Thoracic aorta (tissue), 2 donors: Measurements from ENCODE around the gene LRPAP1. TPM values are rescaled to one million over a fixed set of nuclear protein-coding genes. Genes with fewer than 3 reads are reported as not detected.

Source experiments
- ATAC-seq: fragments of 150-250 bp; one replicate; pipeline ENCODE4 v1.8.0; 2017; ENCODE audit warnings: low read depth; ENCODE audit not compliant: insufficient number of reproducible peaks, low FRiP score
- DNase-seq: peaks from one replicate; pipeline ENCODE4 v3.0.0-alpha.2; 2020; ENCODE audit warnings: low spot score
- H3K27ac ChIP-seq, 2 donors: fragments of 200-600 bp; sonication (generic); 1 replicate in 1 of 2; 2 replicates in 1 of 2; pipeline ENCODE4 v1.5.1; 2016; ENCODE audit warnings: mild to moderate bottlenecking in 2 of 2, moderate library complexity in 2 of 2
- H3K27me3 ChIP-seq: fragments of 200-600 bp; sonication (generic); replicated peaks from 2 replicates; pipeline ENCODE4 v1.6.0; 2016; ENCODE audit warnings: mild to moderate bottlenecking; ENCODE audit not compliant: insufficient read depth
- H3K36me3 ChIP-seq: fragments of 200-600 bp; sonication (generic); one replicate; pipeline ENCODE4 v1.5.1; 2016
- H3K4me1 ChIP-seq, 2 donors: fragments of 200-600 bp; sonication (generic); 1 replicate in 1 of 2; 2 replicates in 1 of 2; pipeline versions ENCODE4 v1.5.1 to v1.6.0; 2016; ENCODE audit warnings: low read depth in 2 of 2, mild to moderate bottlenecking in 1 of 2; ENCODE audit not compliant: control insufficient read depth in 1 of 2
- H3K4me3 ChIP-seq: fragments of 200-600 bp; sonication (generic); 2 replicates; pipeline ENCODE4 v1.5.1; 2016; ENCODE audit warnings: mild to moderate bottlenecking
- H3K9me3 ChIP-seq: fragments of 200-600 bp; sonication (generic); 2 replicates; pipeline ENCODE4 v1.5.1; 2016
- CTCF ChIP-seq: fragments of 200-600 bp; sonication (generic); IDR thresholded peaks from one replicate; pipeline ENCODE4 v1.5.1; 2019; ENCODE audit warnings: antibody characterized with exemption
- total RNA-seq, 2 donors: library from RNA; depleted of rRNA; stranded (reverse); fragments of >200 nt; gene quantifications; one replicate each; pipeline versions ENCODE4 v1.1.0 to v1.2.3, GENCODE V29; 2016

The LRPAP1 gene
- total RNA-seq, 2 donors from 2014 or later = 155 to 263 TPM

- H3K36me3 ChIP-seq = peaks cover 4% of the 10 kb centered on the region
- TF ChIP-seq CTCF = no peak
- H3K9me3 ChIP-seq = no peaks in the 10 kb centered on the region
- H3K27ac ChIP-seq = no peak overlapping the region
- H3K4me3 ChIP-seq = no peak overlapping the region
- H3K4me1 ChIP-seq = peaks cover 4 to 12% of the 10 kb centered on the region in 2 donors
- no peak for DNase-seq
- no peak for ATAC-seq
- no peaks in the 10 kb centered on the region for H3K27me3 ChIP-seq
Observed at GRCh38 chr4:3489451-3489962, 42.7 kb downstream of the LRPAP1 start.

- H3K9me3 ChIP-seq = no peaks in the 10 kb centered on the region
- DNase-seq (no peak), ATAC-seq (no peak)
- peaks cover 4% of the 10 kb centered on the region for H3K36me3 ChIP-seq
- no peak for TF ChIP-seq CTCF
- H3K27me3 ChIP-seq = no peaks in the 10 kb centered on the region
- no peak overlapping the region for H3K27ac ChIP-seq
- H3K4me3 ChIP-seq = no peak overlapping the region
- H3K4me1 ChIP-seq = peaks cover 6 to 19% of the 10 kb centered on the region in 2 donors
Observed at GRCh38 chr4:3488820-3489219, 43.4 kb downstream of the LRPAP1 start.

- Histone ChIP-seq H3K36me3 (peaks cover 4% of the 10 kb centered on the region), H3K9me3 (no peaks in the 10 kb centered on the region), H3K4me1 (peaks cover 7 to 22% of the 10 kb centered on the region in 2 donors), H3K4me3 (no peak overlapping the region), H3K27me3 (no peaks in the 10 kb centered on the region), H3K27ac (no peak overlapping the region)
- TF ChIP-seq CTCF = no peak
- no peak for ATAC-seq
- no peak for DNase-seq
Observed at GRCh38 chr4:3487861-3488260, 44.4 kb downstream of the LRPAP1 start.

GRCh38 chr4:3486541-3487540, 45.4 kb downstream of the LRPAP1 start:
- ATAC-seq = no peak
- Histone ChIP-seq H3K27ac (peak overlapping the region in 1 of 2 donors; percentile 96), H3K27me3 (no peaks in the 10 kb centered on the region)

More at GRCh38 chr4:3486541-3487540, 45.4 kb downstream of the LRPAP1 start:
- no peaks in the 10 kb centered on the region for H3K9me3 ChIP-seq
- no peak for DNase-seq
- no peak for TF ChIP-seq CTCF
- H3K4me1 ChIP-seq = peaks cover 7 to 29% of the 10 kb centered on the region in 2 donors
- no peak overlapping the region for H3K4me3 ChIP-seq
- H3K36me3 ChIP-seq = peaks cover 4% of the 10 kb centered on the region
